C4-2B (cell line): ENCODE measurements around the gene C11orf54.
"Not testable (repeated sequence)": the region's sequence is repeated elsewhere in the genome, so short reads cannot be mapped to it uniquely, and the experiment has no call there.

Experiments
- ZFX ChIP-seq: fragments of 450-650 bp; IDR thresholded peaks from 2 replicates; pipeline ENCODE4 v1.6.1; 2017
- TF ChIP-seq, protein P1 (sequence below): fragments of 450-650 bp; conservative IDR thresholded peaks from 2 replicates; pipeline ENCODE4 v1.5.1; 2017; ENCODE audit warnings: mild to moderate bottlenecking

DNA sequence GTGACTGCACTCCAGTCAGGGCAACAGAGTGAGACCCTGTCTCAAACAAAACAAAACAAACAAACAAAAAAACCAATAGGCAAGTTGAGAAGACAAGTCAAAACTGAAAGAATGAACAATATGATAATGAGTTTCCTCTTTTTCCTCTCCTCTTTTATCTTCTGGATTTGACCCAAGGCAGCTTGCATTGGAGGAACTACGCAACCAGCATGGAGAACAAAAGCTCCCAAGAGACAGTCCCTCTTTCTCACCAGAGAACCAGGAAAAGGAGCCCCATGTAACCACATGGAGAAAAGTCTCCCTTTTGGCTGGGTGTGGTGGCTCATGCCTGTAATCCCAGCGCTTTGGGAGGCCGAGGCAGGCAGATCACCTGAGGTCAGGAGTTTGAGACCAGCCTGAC, 33.1 kb downstream of the C11orf54 start:
- TF ChIP-seq, protein P1, sequence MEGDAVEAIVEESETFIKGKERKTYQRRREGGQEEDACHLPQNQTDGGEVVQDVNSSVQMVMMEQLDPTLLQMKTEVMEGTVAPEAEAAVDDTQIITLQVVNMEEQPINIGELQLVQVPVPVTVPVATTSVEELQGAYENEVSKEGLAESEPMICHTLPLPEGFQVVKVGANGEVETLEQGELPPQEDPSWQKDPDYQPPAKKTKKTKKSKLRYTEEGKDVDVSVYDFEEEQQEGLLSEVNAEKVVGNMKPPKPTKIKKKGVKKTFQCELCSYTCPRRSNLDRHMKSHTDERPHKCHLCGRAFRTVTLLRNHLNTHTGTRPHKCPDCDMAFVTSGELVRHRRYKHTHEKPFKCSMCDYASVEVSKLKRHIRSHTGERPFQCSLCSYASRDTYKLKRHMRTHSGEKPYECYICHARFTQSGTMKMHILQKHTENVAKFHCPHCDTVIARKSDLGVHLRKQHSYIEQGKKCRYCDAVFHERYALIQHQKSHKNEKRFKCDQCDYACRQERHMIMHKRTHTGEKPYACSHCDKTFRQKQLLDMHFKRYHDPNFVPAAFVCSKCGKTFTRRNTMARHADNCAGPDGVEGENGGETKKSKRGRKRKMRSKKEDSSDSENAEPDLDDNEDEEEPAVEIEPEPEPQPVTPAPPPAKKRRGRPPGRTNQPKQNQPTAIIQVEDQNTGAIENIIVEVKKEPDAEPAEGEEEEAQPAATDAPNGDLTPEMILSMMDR: not testable (repeated sequence)
- not testable (repeated sequence) for TF ChIP-seq ZFX
